Measurements from ENCODE around the gene PDIA5. TPM values are rescaled to one million over a fixed set of nuclear protein-coding genes. Genes with fewer than 3 reads are reported as not detected.

Gene PDIA5
- total RNA-seq, 8 experiments from 2014 or later: 6.3 to 51.8 (median 11.5) TPM

GRCh38 chr3:123201557-123202427 is 135.0 kb downstream of the PDIA5 start, which contains the start of gene SEC22A:
TSS of gene SEC22A (plus strand) at chr3:123201943. CDS start at chr3:123209218, 7,275 bp downstream.
- Histone ChIP-seq H3K4me1 (replicated peaks in 1 of 2) (peaks cover 7 to 16% of the 10 kb centered on the region in 2 donors), H3K27ac (peak within 1 kb of the TSS; percentile 88 to 91), H3K4me3 (peak within 1 kb of the TSS; percentile 91 to 100 (median 95))
- in situ Hi-C loops (cut with MboI; ENCODE audit: low pct_unique_long_range_greater_than_20kb in 2 of 9, low sequenced_read_pairs in 9 of 9, unreplicated experiment in 9 of 9): no loop called here
- ATAC-seq (replicated peaks in 6 of 8): peak; percentile 98 to 99 (median 98)
- 0 to 3% (median 0%) methylated on average over 1 to 8 of the region's 60 CpGs; no CpG with 5 or more reads in 2 of the 10 experiments for WGBS, 10 experiments

- in situ Hi-C loops (cut with MboI; ENCODE audit: low pct_unique_long_range_greater_than_20kb in 2 of 9, low sequenced_read_pairs in 9 of 9, unreplicated experiment in 9 of 9): no loop called here
- no peak for ATAC-seq (replicated peaks in 6 of 8)
- peak overlapping the region; percentile 91 to 100 (median 95) for H3K4me3 ChIP-seq
- 0 to 7% (median 5%) methylated on average over 1 to 5 of the region's 7 CpGs; no CpG with 5 or more reads in 4 of the 10 experiments for WGBS, 10 experiments
- H3K27ac ChIP-seq: peak overlapping the region; percentile 88 to 91
- H3K4me1 ChIP-seq (replicated peaks in 1 of 2): peaks cover 7 to 16% of the 10 kb centered on the region in 2 donors
Measured at GRCh38 chr3:123202451-123202850, 135.6 kb downstream of the PDIA5 start.

Other genes with a start within 250 kb of the PDIA5 start
- 10 to 100 TPM in 5 of 8 experiments, 1 to 10 TPM in 2, under 1 TPM in 1; 0.38 to 34.5 (median 21.4) TPM for gene SEMA5B, start 39.3 kb upstream of the PDIA5 start, total RNA-seq
- 10 to 100 TPM; 17.8 to 29.2 (median 20.4) TPM for gene SEC22A, start 134.9 kb downstream of the PDIA5 start, total RNA-seq

Data from motor neuron (in vitro differentiated cells).